COLO829 (cell line): ENCODE measurements around the gene ZFPM1.

Source experiments
- DNase-seq: peaks from one replicate; pipeline ENCODE4 v3.0.0; 2012; ENCODE audit warnings: low spot score

ZFPM1 gene

GRCh38 chr16:88568710-88569613, 115.9 kb downstream of the ZFPM1 start:
- DNase-seq = no peak

- peak; percentile 2 for DNase-seq
These were observed 116.5 kb downstream of the ZFPM1 start for GRCh38 chr16:88569614-88569984.

- DNase-seq = peak; percentile 86
These were observed 117.1 kb downstream of the ZFPM1 start, which contains the start of gene ZC3H18 for GRCh38 chr16:88569985-88570690. Gene ZC3H18, plus strand, starts transcription at chr16:88570403. Its CDS starts 6,721 bp downstream, at chr16:88577124.

- no peak for DNase-seq
These were observed 117.6 kb downstream of the ZFPM1 start for GRCh38 chr16:88570691-88571092.

- no peak for DNase-seq
These were observed 122.2 kb downstream of the ZFPM1 start for GRCh38 chr16:88575251-88575650.

GRCh38 chr16:88576307-88576706, 123.2 kb downstream of the ZFPM1 start:
- no peak for DNase-seq

GRCh38 chr16:88577166-88577565, 124.1 kb downstream of the ZFPM1 start:
- no peak for DNase-seq

GRCh38 chr16:88578446-88579313, 125.6 kb downstream of the ZFPM1 start:
- no peak for DNase-seq

- DNase-seq = no peak
These were observed 127.3 kb downstream of the ZFPM1 start for GRCh38 chr16:88580371-88580770.

- no peak for DNase-seq
These were observed 128.0 kb downstream of the ZFPM1 start for GRCh38 chr16:88581033-88581432.

- DNase-seq = no peak
These were observed 130.0 kb downstream of the ZFPM1 start for GRCh38 chr16:88582912-88583575.

- no peak for DNase-seq
These were observed 131.6 kb downstream of the ZFPM1 start for GRCh38 chr16:88584676-88585075.

GRCh38 chr16:88585269-88585668, 132.2 kb downstream of the ZFPM1 start:
- DNase-seq = no peak

GRCh38 chr16:88585927-88586581, 133.0 kb downstream of the ZFPM1 start:
- DNase-seq = no peak
